GM12872 (cell line): Measurements from ENCODE around the gene RNF183.

Source experiments
- CTCF ChIP-seq: IDR thresholded peaks from 3 replicates; pipeline ENCODE4 v1.5.1; 2011; ENCODE audit warnings: low read depth, mild to moderate bottlenecking, low read length, moderate library complexity; ENCODE audit not compliant: insufficient read depth

Gene RNF183

GRCh38 chr9:113289091-113289490 lies 14.1 kb downstream of the RNF183 start:
- no peak for TF ChIP-seq CTCF

GRCh38 chr9:113281356-113281755 lies 21.8 kb downstream of the RNF183 start:
- no peak for TF ChIP-seq CTCF

- no peak for TF ChIP-seq CTCF
Observed at GRCh38 chr9:113278840-113279239, 24.3 kb downstream of the RNF183 start.

- TF ChIP-seq CTCF, result no peak
Observed at GRCh38 chr9:113275157-113276131, 27.7 kb downstream of the RNF183 start, which contains the start of the genes CDC26 and PRPF4. Gene CDC26 (minus strand): TSS chr9:113275572. CDS start chr9:113272507, 3,065 bp downstream. Gene PRPF4 (plus strand): TSS chr9:113275658. CDS start chr9:113275744, 86 bp downstream.

GRCh38 chr9:113274474-113275156 lies 28.6 kb downstream of the RNF183 start:
- peak; percentile 70 for TF ChIP-seq CTCF

GRCh38 chr9:113269871-113270270 lies 33.3 kb downstream of the RNF183 start:
- no peak for TF ChIP-seq CTCF

GRCh38 chr9:113269355-113269754 lies 33.8 kb downstream of the RNF183 start:
- TF ChIP-seq CTCF, result no peak
